Measurements from ENCODE around the gene MEP1A. TPM values are rescaled to one million over a fixed set of nuclear protein-coding genes. Genes with fewer than 3 reads are reported as not detected.

The MEP1A gene
- total and polyA plus RNA-seq, 8 donors, result 0.43 to 15.6 (median 9.8) TPM; not detected in 5

GRCh38 chr6:46789434-46790354 lies 3.5 kb upstream of the MEP1A start:
- 60 to 71% (median 62%) methylated on average over 4 of the region's 4 CpGs for WGBS, 5 donors
- intact Hi-C loops (cut with DNase I; ENCODE audit: low total_unique reads), result no loop called here
- DNase-seq, result peak in 1 of 2 donors; percentile 24

GRCh38 chr6:46790355-46790874 lies 2.8 kb upstream of the MEP1A start:
- Histone ChIP-seq H3K27me3 (no peaks in the 10 kb centered on the region), H3K4me3 (no peak overlapping the region), H3K36me3 (no peaks in the 10 kb centered on the region), H3K9me3 (no peaks in the 10 kb centered on the region), H3K27ac (no peak overlapping the region), H3K4me1 (no peaks in the 10 kb centered on the region)
- intact Hi-C loops (cut with DNase I; ENCODE audit: low total_unique reads), result no loop called here
- TF ChIP-seq POLR2A (IDR thresholded peaks at IDR 0.05), result no peak
- no peak for TF ChIP-seq POLR2AphosphoS5 (IDR thresholded peaks at IDR 0.05)
- TF ChIP-seq EP300 (IDR thresholded peaks at IDR 0.05), result no peak
- TF ChIP-seq CTCF (IDR thresholded peaks at IDR 0.05), result no peak
- DNase-seq, result no peak

More at GRCh38 chr6:46789434-46790354, 3.5 kb upstream of the MEP1A start:
- Histone ChIP-seq H3K36me3 (no peaks in the 10 kb centered on the region), H3K9me3 (no peaks in the 10 kb centered on the region), H3K27me3 (no peaks in the 10 kb centered on the region), H3K4me1 (no peaks in the 10 kb centered on the region), H3K4me3 (no peak overlapping the region), H3K27ac (no peak overlapping the region)
- TF ChIP-seq POLR2AphosphoS5 (IDR thresholded peaks at IDR 0.05), result no peak
- no peak for TF ChIP-seq POLR2A (IDR thresholded peaks at IDR 0.05)
- no peak for TF ChIP-seq CTCF (IDR thresholded peaks at IDR 0.05)
- TF ChIP-seq EP300 (IDR thresholded peaks at IDR 0.05), result no peak

- Histone ChIP-seq H3K27me3 (no peaks in the 10 kb centered on the region), H3K9me3 (no peaks in the 10 kb centered on the region), H3K27ac (no peak overlapping the region), H3K4me3 (no peak overlapping the region), H3K4me1 (no peaks in the 10 kb centered on the region), H3K36me3 (no peaks in the 10 kb centered on the region)
- WGBS, 5 donors, result 0 to 13% (median 11%) methylated on average over 1 of the region's 1 CpG
- intact Hi-C loops (cut with DNase I; ENCODE audit: low total_unique reads), result no loop called here
- no peak for DNase-seq
- TF ChIP-seq POLR2AphosphoS5 (IDR thresholded peaks at IDR 0.05) (no peak), POLR2A (IDR thresholded peaks at IDR 0.05) (no peak), CTCF (IDR thresholded peaks at IDR 0.05) (no peak), EP300 (IDR thresholded peaks at IDR 0.05) (no peak)
Measured at GRCh38 chr6:46792635-46793034, 554 bp upstream of the MEP1A start.

- Histone ChIP-seq H3K36me3 (no peaks in the 10 kb centered on the region), H3K27ac (no peak overlapping the region), H3K4me1 (no peaks in the 10 kb centered on the region), H3K4me3 (no peak overlapping the region), H3K27me3 (no peaks in the 10 kb centered on the region), H3K9me3 (no peaks in the 10 kb centered on the region)
- WGBS, 5 donors, result 73 to 80% (median 75%) methylated on average over 3 of the region's 3 CpGs
- DNase-seq, result no peak
- intact Hi-C loops (cut with DNase I; ENCODE audit: low total_unique reads), result no loop called here
- TF ChIP-seq POLR2A (IDR thresholded peaks at IDR 0.05) (no peak), CTCF (IDR thresholded peaks at IDR 0.05) (no peak), EP300 (IDR thresholded peaks at IDR 0.05) (no peak), POLR2AphosphoS5 (IDR thresholded peaks at IDR 0.05) (no peak)
Measured at GRCh38 chr6:46794068-46794467, 879 bp downstream of the MEP1A start.
